Right renal pelvis (tissue), 4 donors: Measurements from ENCODE around the gene CCT7. TPM values are rescaled to one million over a fixed set of nuclear protein-coding genes. Genes with fewer than 3 reads are reported as not detected.

Source experiments
- DNase-seq, 4 donors: peaks; one replicate each; pipeline ENCODE4 v3.0.0-alpha.2; 2013; ENCODE audit warnings: low read depth in 4 of 4, low spot score in 3 of 4, missing footprints in 1 of 4
- polyA plus RNA-seq, 4 donors: library from polyadenylated mRNA; unstranded; fragments of 120-200 nt; gene quantifications; one replicate each; pipeline ENCODE4 v1.2.1, GENCODE V29; 2013; ENCODE audit not compliant: insufficient read length in 4 of 4

The CCT7 gene
- polyA plus RNA-seq, 4 donors: 246 to 280 (median 257) TPM

GRCh38 chr2:73291461-73292315 lies 57.6 kb downstream of the CCT7 start:
- DNase-seq: no peak

GRCh38 chr2:73292316-73292905 lies 58.3 kb downstream of the CCT7 start:
- no peak for DNase-seq

GRCh38 chr2:73292906-73293533 lies 58.9 kb downstream of the CCT7 start:
- no peak for DNase-seq

GRCh38 chr2:73293534-73294171 lies 59.5 kb downstream of the CCT7 start, which contains the start of gene EGR4:
EGR4 (minus strand) TSS chr2:73293548; CDS start chr2:73293317, 231 bp downstream.
- DNase-seq: no peak

DNA sequence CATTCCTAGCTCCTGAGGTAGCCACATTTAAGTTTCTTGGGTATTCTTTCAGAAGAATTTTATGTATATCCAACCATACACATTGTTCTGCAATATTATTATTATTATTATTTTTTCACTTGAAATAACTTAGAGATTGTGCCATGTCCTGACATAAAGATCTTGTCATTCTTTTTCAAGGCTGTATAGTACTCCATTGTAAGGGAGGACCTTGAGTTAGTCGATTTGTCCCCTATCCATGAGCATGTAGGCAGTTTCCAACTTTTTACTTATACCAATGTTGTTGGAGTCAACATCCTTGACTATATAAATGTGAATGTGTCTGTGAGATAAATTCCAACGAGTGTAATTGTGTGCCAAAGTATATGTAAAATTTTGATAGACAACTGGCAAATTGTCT lies 60.1 kb downstream of the CCT7 start:
- DNase-seq: no peak

- DNase-seq: no peak
Observed at GRCh38 chr2:73295751-73296400, 61.8 kb downstream of the CCT7 start.

DNA sequence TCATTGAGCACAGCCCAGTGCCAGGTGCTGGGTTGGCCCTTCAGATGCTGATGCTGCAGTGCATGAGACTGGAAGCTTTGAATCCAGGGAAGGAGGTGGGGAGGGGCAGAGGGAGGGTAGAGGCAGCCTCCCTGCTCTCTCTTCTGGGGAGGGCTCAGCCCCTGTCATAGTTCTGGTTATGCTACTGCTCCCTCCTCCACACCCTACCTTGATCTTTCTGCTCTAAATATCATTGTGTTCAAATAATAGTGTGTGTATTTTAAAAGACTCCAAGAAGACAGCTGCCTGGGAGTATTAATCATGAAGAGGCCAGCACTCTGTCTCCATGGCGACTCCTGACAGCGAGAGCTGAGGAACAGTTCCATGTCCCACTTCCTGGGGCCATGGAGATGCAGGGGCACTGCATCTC lies 63.0 kb downstream of the CCT7 start:
- no peak for DNase-seq

DNA sequence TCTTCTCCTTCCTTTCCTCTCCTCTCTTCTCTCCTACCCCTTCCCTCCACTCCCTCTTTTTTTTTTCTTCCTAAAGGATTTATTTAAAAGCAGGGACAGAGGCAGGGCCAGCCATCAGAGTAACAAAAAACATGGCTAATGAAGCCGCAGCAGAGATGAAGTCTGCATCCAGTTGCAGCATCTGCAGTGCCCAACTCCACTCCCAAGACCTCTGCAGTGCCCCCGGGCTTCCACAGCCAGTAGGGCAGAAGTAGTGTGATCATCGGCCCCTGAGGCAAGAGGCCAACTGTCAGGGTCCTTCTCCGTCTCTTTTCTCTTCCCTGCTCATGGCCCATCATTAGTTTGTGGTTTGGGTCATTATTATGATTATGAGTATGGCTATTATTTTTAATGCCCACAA lies 63.5 kb downstream of the CCT7 start:
- no peak for DNase-seq

- no peak for DNase-seq
Observed at GRCh38 chr2:73300926-73301325, 66.8 kb downstream of the CCT7 start.

GRCh38 chr2:73301636-73302035 lies 67.5 kb downstream of the CCT7 start:
- no peak for DNase-seq

Other genes with a start within 250 kb of the CCT7 start
- gene SFXN5, start 162.6 kb upstream of the CCT7 start, polyA plus RNA-seq: 10 to 100 TPM; 25.9 to 32.6 (median 26.9) TPM
- 10 to 100 TPM; 37.8 to 46.5 (median 44.6) TPM for gene RAB11FIP5, start 121.4 kb upstream of the CCT7 start, polyA plus RNA-seq
- under 1 TPM in 1 of 4 donors, not detected in 3; 0.05 TPM for gene NOTO, start 31.7 kb upstream of the CCT7 start, polyA plus RNA-seq
- gene SMYD5, start 20.1 kb upstream of the CCT7 start, polyA plus RNA-seq: 10 to 100 TPM; 34.9 to 36.4 (median 35.5) TPM
- 10 to 100 TPM; 13.3 to 17.6 (median 14.9) TPM for gene PRADC1, start 1.1 kb upstream of the CCT7 start, polyA plus RNA-seq
- gene FBXO41, start 50.2 kb downstream of the CCT7 start, polyA plus RNA-seq: 1 to 10 TPM; 1.8 to 2.5 (median 1.8) TPM
- not detected for gene EGR4, start 59.2 kb downstream of the CCT7 start, polyA plus RNA-seq
- gene ALMS1, start 151.5 kb downstream of the CCT7 start, polyA plus RNA-seq: 10 to 100 TPM; 34.3 to 36.6 (median 35.0) TPM